MCF 10A (cell line): ENCODE data around the gene HS1BP3. TPM values are rescaled to one million over a fixed set of nuclear protein-coding genes. Genes with fewer than 3 reads are reported as not detected.

Source experiments
- BruUV-seq: library from RNA; stranded (reverse); fragments of 400-500 nt; replicated peaks from 2 replicates; lab custom pipeline; 2021; lab: Mats Ljungman, UMichigan
- CTCF ChIA-PET: fragments of 300-600 bp; sonication (Branson Sonifier 250); formaldehyde crosslinking; extraction: SDS; loops from one replicate; lab custom pipeline; 2021; ENCODE audit warnings: antibody characterized with exemption, inconsistent platforms; lab: Yijun Ruan, JAX
- POLR2A ChIA-PET: fragments of 300-600, 350-650 bp; sonication (Branson Sonifier 250); formaldehyde crosslinking; extraction: SDS; loops from one replicate; lab custom pipeline; 2020; ENCODE audit warnings: antibody characterized with exemption, inconsistent platforms; lab: Yijun Ruan, JAX
- DNase-seq: peaks from one replicate; pipeline ENCODE4 v3.0.0-alpha.2; 2018; ENCODE audit not compliant: unreplicated experiment
- H3K27ac Mint-ChIP-seq: one replicate; pipeline ENCODE4 v1.8.0; 2022; ENCODE audit warnings: mild to moderate bottlenecking, low read depth, mixed read lengths; ENCODE audit not compliant: unreplicated experiment
- H3K27me3 Mint-ChIP-seq: one replicate; pipeline ENCODE4 v1.8.0; 2022; ENCODE audit warnings: mixed read lengths; ENCODE audit not compliant: insufficient read depth, unreplicated experiment
- H3K36me3 Mint-ChIP-seq: one replicate; pipeline ENCODE4 v1.8.0; 2022; ENCODE audit warnings: mild to moderate bottlenecking, moderate library complexity, mixed read lengths; ENCODE audit not compliant: insufficient read depth, unreplicated experiment
- H3K4me1 Mint-ChIP-seq: one replicate; pipeline ENCODE4 v1.8.0; 2022; ENCODE audit warnings: mixed read lengths; ENCODE audit not compliant: insufficient read depth, unreplicated experiment
- H3K4me3 Mint-ChIP-seq: one replicate; pipeline ENCODE4 v1.8.0; 2022; ENCODE audit warnings: mild to moderate bottlenecking, moderate library complexity, mixed read lengths; ENCODE audit not compliant: unreplicated experiment
- H3K9me3 Mint-ChIP-seq: one replicate; pipeline ENCODE4 v1.8.0; 2022; ENCODE audit warnings: mixed read lengths; ENCODE audit not compliant: unreplicated experiment
- CTCF ChIP-seq: fragments of 200-600 bp; IDR thresholded peaks from one replicate; pipeline ENCODE4 v1.8.0; 2022; ENCODE audit warnings: antibody characterized with exemption, mild to moderate bottlenecking; ENCODE audit not compliant: unreplicated experiment
- intact Hi-C: fragments of 100-400 bp; cut with micrococcal nuclease; formaldehyde crosslinking; loops from 2 replicates; pipeline ENCODE4 v1.14.1; 2022
- total RNA-seq: library from RNA; stranded (reverse); gene quantifications from 2 replicates; pipeline ENCODE4 v1.2.3, GENCODE V29; 2022

The HS1BP3 gene
- total RNA-seq, 1 experiment from 2014 or later = 10.0 TPM

- TF ChIP-seq CTCF = no peak
- POLR2A ChIA-PET = no interaction called here
- intact Hi-C loops = no loop called here
- Mint-ChIP-seq H3K4me1 (no peaks in the 10 kb centered on the region), H3K4me3 (no peak overlapping the region), H3K9me3 (no peaks in the 10 kb centered on the region), H3K27ac (no peak overlapping the region), H3K27me3 (no peaks in the 10 kb centered on the region), H3K36me3 (peaks cover 39% of the 10 kb centered on the region)
- DNase-seq = no peak
- CTCF ChIA-PET = interaction anchor here (0.6 to 4.1 kb wide), 5 partner anchors 10 to 283 kb away, joined by 3 to 21 read pairs (median 3); no protein-coding TSS in a partner anchor
- BruUV-seq = no TSS peak
Observed at GRCh38 chr2:20682167-20682920, 31.4 kb upstream of the HS1BP3 start.

- no TSS peak for BruUV-seq
- POLR2A ChIA-PET = no interaction called here
Observed at GRCh38 chr2:20680744-20681375, 30.0 kb upstream of the HS1BP3 start.

GRCh38 chr2:20678780-20679179 is 27.9 kb upstream of the HS1BP3 start:
- no peak for TF ChIP-seq CTCF
- intact Hi-C loops = loop anchor here (5.0 kb wide), 1 partner anchor 284 kb away; no protein-coding TSS in a partner anchor
- BruUV-seq = no TSS peak
- ChIA-PET POLR2A (interaction anchor here (0.7 kb wide), 1 partner anchor 124 kb away, joined by 3 read pairs; no protein-coding TSS in a partner anchor), CTCF (interaction anchor here (1.1 to 10.6 kb wide), 5 partner anchors 10 to 284 kb away, joined by 3 to 127 read pairs (median 10); no protein-coding TSS in a partner anchor)
- Mint-ChIP-seq H3K27me3 (no peaks in the 10 kb centered on the region), H3K27ac (no peak overlapping the region), H3K4me3 (no peak overlapping the region), H3K4me1 (peaks cover 6% of the 10 kb centered on the region), H3K9me3 (no peaks in the 10 kb centered on the region), H3K36me3 (peaks cover 17% of the 10 kb centered on the region)
- DNase-seq = no peak

More at GRCh38 chr2:20680744-20681375, 30.0 kb upstream of the HS1BP3 start:
- Mint-ChIP-seq H3K9me3 (no peaks in the 10 kb centered on the region), H3K4me1 (no peaks in the 10 kb centered on the region), H3K27me3 (no peaks in the 10 kb centered on the region), H3K36me3 (peaks cover 29% of the 10 kb centered on the region), H3K4me3 (no peak overlapping the region), H3K27ac (no peak overlapping the region)
- CTCF ChIA-PET = interaction anchor here (0.7 to 4.1 kb wide), 2 partner anchors 9 to 20 kb away, joined by 3 to 21 read pairs; no protein-coding TSS in a partner anchor
- DNase-seq = no peak
- intact Hi-C loops = no loop called here
- TF ChIP-seq CTCF = no peak

- intact Hi-C loops = loop anchor here (5.0 kb wide), 1 partner anchor 284 kb away; no protein-coding TSS in a partner anchor
- no peaks in the 10 kb centered on the region for H3K27me3 Mint-ChIP-seq
- peaks cover 6% of the 10 kb centered on the region for H3K4me1 Mint-ChIP-seq
Observed at GRCh38 chr2:20678086-20678395, 27.1 kb upstream of the HS1BP3 start.

More at GRCh38 chr2:20678086-20678395, 27.1 kb upstream of the HS1BP3 start:
- Mint-ChIP-seq H3K36me3 (peaks cover 17% of the 10 kb centered on the region), H3K9me3 (no peaks in the 10 kb centered on the region), H3K4me3 (no peak overlapping the region), H3K27ac (no peak overlapping the region)
- BruUV-seq = no TSS peak
- DNase-seq = no peak
- ChIA-PET POLR2A (no interaction called here), CTCF (interaction anchor here (0.7 to 10.6 kb wide), 8 partner anchors 10 to 348 kb away, joined by 3 to 127 read pairs (median 4); no protein-coding TSS in a partner anchor)
- TF ChIP-seq CTCF = no peak
